Stimulated activated CD8-positive, alpha-beta memory T cell treated with anti-CD3 and anti-CD28 coated beads, Interleukin-7, amount 100 ng/mL, for 4 hours (primary cell): Measurements from ENCODE around the gene HNRNPA1.
"Not testable (repeated sequence)": the region's sequence is repeated elsewhere in the genome, so short reads cannot be mapped to it uniquely, and the experiment has no call there.

ENCODE experiments used
- DNase-seq, 2 donors: peaks; one replicate each; pipeline ENCODE4 v3.0.0-alpha.2; 2020; ENCODE audit warnings: low read depth in 2 of 2

Gene HNRNPA1

GRCh38 chr12:54298904-54299303 lies 18.4 kb downstream of the HNRNPA1 start:
- DNase-seq: no peak

- DNase-seq: no peak
Measured at GRCh38 chr12:54299515-54300224, 19.1 kb downstream of the HNRNPA1 start.

GRCh38 chr12:54300225-54300731 lies 19.8 kb downstream of the HNRNPA1 start:
- DNase-seq: no peak

- no peak for DNase-seq
Measured at GRCh38 chr12:54300732-54301427, 20.4 kb downstream of the HNRNPA1 start, which contains the start of gene NFE2. Gene NFE2 (minus strand): TSS chr12:54301015. CDS start chr12:54295248, 5,767 bp downstream.

- no peak for DNase-seq
Measured at GRCh38 chr12:54301428-54302048, 21.0 kb downstream of the HNRNPA1 start.

- DNase-seq: no peak
Measured at GRCh38 chr12:54303640-54304039, 23.1 kb downstream of the HNRNPA1 start.

- DNase-seq: peak in 1 of 2 donors; percentile 19
Measured at GRCh38 chr12:54304187-54304810, 23.8 kb downstream of the HNRNPA1 start.

GRCh38 chr12:54306925-54307741 lies 26.6 kb downstream of the HNRNPA1 start:
- DNase-seq: no peak

- no peak for DNase-seq
Measured at GRCh38 chr12:54311051-54311450, 30.5 kb downstream of the HNRNPA1 start.

GRCh38 chr12:54312309-54312708 lies 31.8 kb downstream of the HNRNPA1 start:
- DNase-seq: not testable (repeated sequence)

- no peak for DNase-seq
Measured at GRCh38 chr12:54321363-54321762, 40.8 kb downstream of the HNRNPA1 start.

- peak; percentile 87 to 96 for DNase-seq
Measured at GRCh38 chr12:54324617-54325441, 44.3 kb downstream of the HNRNPA1 start, which contains the start of gene COPZ1. Gene COPZ1 (plus strand): TSS chr12:54325131. CDS start chr12:54325164, 33 bp downstream.

GRCh38 chr12:54325442-54326109 lies 45.0 kb downstream of the HNRNPA1 start:
- not testable (repeated sequence) for DNase-seq

- DNase-seq: no peak
Measured at GRCh38 chr12:54328595-54329337, 48.2 kb downstream of the HNRNPA1 start.

GRCh38 chr12:54329759-54330158 lies 49.2 kb downstream of the HNRNPA1 start:
- DNase-seq: no peak

- no peak for DNase-seq
Measured at GRCh38 chr12:54330442-54330841, 49.9 kb downstream of the HNRNPA1 start.

- no peak for DNase-seq
Measured at GRCh38 chr12:54331461-54331860, 50.9 kb downstream of the HNRNPA1 start.

GRCh38 chr12:54333420-54334034 lies 53.0 kb downstream of the HNRNPA1 start:
- no peak for DNase-seq
